ENCODE measurements around the gene METTL1. TPM values are rescaled to one million over a fixed set of nuclear protein-coding genes. Genes with fewer than 3 reads are reported as not detected.

METTL1 gene
- total and polyA plus RNA-seq, 9 of the 15 experiments (the other 6 are each of a cell fraction or from before 2014, with no cell fraction given) = 12.6 to 65.9 (median 39.2) TPM

DNA sequence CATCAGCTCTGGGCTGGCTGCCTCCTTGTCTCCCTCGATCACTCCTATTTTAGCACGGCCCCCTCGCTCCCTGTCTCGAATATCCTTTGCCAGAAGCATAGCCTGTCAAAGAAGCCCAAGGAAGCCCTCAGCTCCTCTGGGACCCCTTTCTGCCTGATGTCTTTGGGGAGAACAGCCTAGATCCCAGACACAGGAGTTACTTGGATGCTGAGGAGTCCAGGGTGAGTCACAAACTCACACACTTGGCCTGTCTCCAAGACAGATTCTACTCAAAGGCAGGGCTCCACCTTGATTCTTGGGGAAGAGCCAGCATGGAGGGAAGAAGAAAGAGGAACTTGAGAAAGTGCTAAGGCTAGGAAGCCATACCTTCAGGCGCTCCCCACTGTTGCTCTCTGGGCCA lies 38.5 kb upstream of the METTL1 start:
- no peak overlapping the region for H3K4me2 ChIP-seq (ENCODE audit: insufficient read depth, low read length)
- BruUV-seq (replicated peaks) = no TSS peak
- no peaks in the 10 kb centered on the region for H4K20me1 ChIP-seq (replicated peaks; ENCODE audit: control insufficient read depth, insufficient read depth, low read length)
- WGBS (ENCODE audit: insufficient coverage, low coverage, missing lambda C conversion rate) = 26% methylated on average over 5 of the region's 5 CpGs
- ATAC-seq = peak; percentile 75
- TF ChIP-seq ZNF263 (CRISPR knock-in tag; IDR thresholded peaks at IDR 0.05; ENCODE audit: borderline replicate concordance) = peak; percentile 20; the same call in 1 of the 2 replicates
- peak; percentile 70 for TF ChIP-seq CTBP1 (IDR thresholded peaks at IDR 0.05; ENCODE audit: borderline replicate concordance)
- 0 out of 2 replicates have a peak, but pooled peaks have one; percentile 29 for TF ChIP-seq ZEB2 (IDR thresholded peaks at IDR 0.05)
- TF ChIP-seq SPI1 (IDR thresholded peaks at IDR 0.05; ENCODE audit: borderline replicate concordance, low read depth, low read length) = peak; percentile 69; the same call in 1 of the 2 replicates
- TF ChIP-seq ZNF507 (tag; conservative IDR thresholded peaks at IDR 0.05) = no peak
- peak; percentile 79 for TF ChIP-seq FOSL1 (tag; conservative IDR thresholded peaks at IDR 0.05)
- no peak for TF ChIP-seq KLF13 (tag; IDR thresholded peaks at IDR 0.05; ENCODE audit: borderline replicate concordance, low read depth)
- peak; percentile 92 for TF ChIP-seq NFIC (IDR thresholded peaks at IDR 0.05)
- 0 out of 2 replicates have a peak, but pooled peaks have one; percentile 24 for TF ChIP-seq DPF2 (IDR thresholded peaks at IDR 0.05)
- TF ChIP-seq SMARCE1 (IDR thresholded peaks at IDR 0.05) = peak; percentile 51; the same call in 1 of the 2 replicates
- no peak for TF ChIP-seq MCM5 (IDR thresholded peaks at IDR 0.05; ENCODE audit: low read depth)
- TF ChIP-seq RCOR1 (IDR thresholded peaks at IDR 0.05; ENCODE audit: borderline replicate concordance in 1 of 2, low read depth in 2 of 2, low read length in 2 of 2) = peak in 1 of 2 experiments; percentile 31; a peak in 1 of 4 replicates
- TF ChIP-seq, protein P1, sequence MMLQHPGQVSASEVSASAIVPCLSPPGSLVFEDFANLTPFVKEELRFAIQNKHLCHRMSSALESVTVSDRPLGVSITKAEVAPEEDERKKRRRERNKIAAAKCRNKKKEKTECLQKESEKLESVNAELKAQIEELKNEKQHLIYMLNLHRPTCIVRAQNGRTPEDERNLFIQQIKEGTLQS (IDR thresholded peaks at IDR 0.05) = peak; percentile 60
- TF ChIP-seq, protein P1 (CRISPR knock-in tag; conservative IDR thresholded peaks at IDR 0.05) = no peak
- 0 out of 2 replicates have a peak, but pooled peaks have one; percentile 22 for TF ChIP-seq EHMT2 (IDR thresholded peaks at IDR 0.05)
- peak; percentile 76 for TF ChIP-seq JUND (IDR thresholded peaks at IDR 0.05; ENCODE audit: borderline replicate concordance, low read depth, low read length)
- peak; percentile 72; the same call in 1 of the 3 replicates for TF ChIP-seq JUND (tag; IDR thresholded peaks at IDR 0.05; ENCODE audit: borderline replicate concordance, low read depth, low read length)
- TF ChIP-seq, protein P2, sequence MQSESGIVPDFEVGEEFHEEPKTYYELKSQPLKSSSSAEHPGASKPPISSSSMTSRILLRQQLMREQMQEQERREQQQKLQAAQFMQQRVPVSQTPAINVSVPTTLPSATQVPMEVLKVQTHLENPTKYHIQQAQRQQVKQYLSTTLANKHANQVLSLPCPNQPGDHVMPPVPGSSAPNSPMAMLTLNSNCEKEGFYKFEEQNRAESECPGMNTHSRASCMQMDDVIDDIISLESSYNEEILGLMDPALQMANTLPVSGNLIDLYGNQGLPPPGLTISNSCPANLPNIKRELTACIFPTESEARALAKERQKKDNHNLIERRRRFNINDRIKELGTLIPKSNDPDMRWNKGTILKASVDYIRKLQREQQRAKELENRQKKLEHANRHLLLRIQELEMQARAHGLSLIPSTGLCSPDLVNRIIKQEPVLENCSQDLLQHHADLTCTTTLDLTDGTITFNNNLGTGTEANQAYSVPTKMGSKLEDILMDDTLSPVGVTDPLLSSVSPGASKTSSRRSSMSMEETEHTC (IDR thresholded peaks at IDR 0.05) = no peak
- no peak for TF ChIP-seq RB1 (IDR thresholded peaks at IDR 0.05; ENCODE audit: low read depth)
- TF ChIP-seq ZNF57 (CRISPR knock-in tag; IDR thresholded peaks at IDR 0.05) = no peak
- H3K4me3 ChIP-seq = no peak overlapping the region
- H3K27ac ChIP-seq (ENCODE audit: extremely low read depth, low read depth, low read length) = no peak overlapping the region
- ChIA-PET POLR2A (interaction anchor here (0.5 to 3.3 kb wide), 7 partner anchors 9 to 271 kb away, joined by 3 to 21 read pairs (median 4); no protein-coding TSS in a partner anchor), CTCF (ENCODE audit: low intra/inter-chr PET ratio) (no interaction called here)
- no peaks in the 10 kb centered on the region for H3K9me3 ChIP-seq (replicated peaks; ENCODE audit: control insufficient read depth, insufficient read depth, low read depth, low read length)
- H3K9me1 ChIP-seq (ENCODE audit: control insufficient read depth, insufficient read depth, low read length) = peaks cover 3% of the 10 kb centered on the region
- peaks cover 5% of the 10 kb centered on the region; the same call in 2 of the 3 replicates for H3K36me3 ChIP-seq (ENCODE audit: control insufficient read depth, insufficient read depth, low read length)
- DNase-seq (ENCODE audit: extremely low read depth in 1 of 4, low spot score in 3 of 4) = peak in 3 of 4 experiments; percentile 32 to 81 (median 39)
- H2AFZ ChIP-seq (ENCODE audit: low read depth, low read length) = peak overlapping the region; percentile 60; the same call in 1 of the 2 replicates
- no peak overlapping the region for H3K9ac ChIP-seq (ENCODE audit: insufficient read depth in 1 of 2, low read depth in 2 of 2, low read length in 2 of 2)
- peaks cover 5 to 10% of the 10 kb centered on the region in 2 experiments; a peak in 3 of 5 replicates for H3K4me1 ChIP-seq (replicated peaks in 1 of 2; ENCODE audit: control insufficient read depth in 2 of 2, insufficient read depth in 2 of 2, low read length in 2 of 2)
- peak; percentile 92 for FAIRE-seq
- no peaks in the 10 kb centered on the region for H3K27me3 ChIP-seq (ENCODE audit: control insufficient read depth in 2 of 2, insufficient read depth in 2 of 2, low read length in 2 of 2)
- intact Hi-C loops (cut with micrococcal nuclease) (no loop called here), in situ Hi-C loops (cut with MboI) (no loop called here)
- no peaks in the 10 kb centered on the region for H3K79me2 ChIP-seq (ENCODE audit: control insufficient read depth, insufficient read depth, low read length)

Data from K562 (cell line).